GM12878 (cell line): ENCODE measurements around the gene ADAMTS16. TPM values are rescaled to one million over a fixed set of nuclear protein-coding genes. Genes with fewer than 3 reads are reported as not detected.

Experiments used
- ATAC-seq: fragments of 200-7000 bp; cut with Tn5 transposase; 3 replicates; pipeline ENCODE4 v1.9.1; 2020; ENCODE audit warnings: mild to moderate bottlenecking, moderate library complexity
- BruUV-seq: library from RNA; stranded (reverse); fragments of 400-500 nt; replicated peaks from 2 replicates; lab custom pipeline; 2021; lab: Mats Ljungman, UMichigan
- CTCF ChIA-PET: fragments of 300-600 bp; sonication (Branson Sonifier 250); formaldehyde crosslinking; extraction: SDS; loops from one replicate; lab custom pipeline; 2021; ENCODE audit warnings: inconsistent platforms; lab: Yijun Ruan, JAX
- POLR2A ChIA-PET: fragments of 350-600 bp; formaldehyde crosslinking; extraction: SDS; loops from one replicate; lab custom pipeline; 2021; ENCODE audit warnings: inconsistent platforms; lab: Charles Lee
- RAD21 ChIA-PET: fragments of 300-600 bp; sonication (Branson Sonifier 250); formaldehyde crosslinking; loops from one replicate; lab custom pipeline; 2023; ENCODE audit warnings: antibody characterized with exemption; ENCODE audit not compliant: unreplicated experiment; lab: Charles Lee
- SMC1A ChIA-PET: fragments of 300-600 bp; sonication (Branson Sonifier 250); formaldehyde crosslinking; loops from one replicate; lab custom pipeline; 2023; ENCODE audit not compliant: unreplicated experiment, uncharacterized antibody; lab: Charles Lee
- DNase-seq: peaks from one replicate; pipeline ENCODE4 v3.0.0-alpha.2; 2011; ENCODE audit warnings: low read depth, low spot score
- FAIRE-seq: peaks from 3 replicates; lab custom pipeline; 2011; peaks lifted over from hg19 to GRCh38; lab: Jason Lieb, UNC
- H2AFZ ChIP-seq: 2 replicates; pipeline ENCODE4 v1.6.0; 2011; ENCODE audit warnings: low read depth, low read length, control low read depth; ENCODE audit not compliant: control insufficient read depth
- H3K27ac ChIP-seq: 2 replicates; pipeline ENCODE4 v1.5.1; 2011; ENCODE audit warnings: control low read depth; ENCODE audit not compliant: control insufficient read depth, insufficient read depth
- H3K27me3 ChIP-seq, 2 experiments: replicated peaks in 1 of 2; 2 replicates each; pipeline versions ENCODE4 v1.6.0 to v1.6.1; 2011; ENCODE audit warnings: low read length in 1 of 2; ENCODE audit not compliant: control insufficient read depth in 2 of 2, insufficient read depth in 2 of 2
- H3K36me3 ChIP-seq, 2 experiments: 2 replicates each; pipeline ENCODE4 v1.5.1; 2011; ENCODE audit warnings: low read length in 1 of 2; ENCODE audit not compliant: control insufficient read depth in 2 of 2, insufficient read depth in 2 of 2
- H3K4me1 ChIP-seq: 2 replicates; pipeline ENCODE4 v1.6.1; 2011; ENCODE audit warnings: mild to moderate bottlenecking, low read length, moderate library complexity, mixed read lengths; ENCODE audit not compliant: control insufficient read depth, insufficient read depth
- H3K4me2 ChIP-seq: 2 replicates; pipeline ENCODE4 v1.6.0; 2011; ENCODE audit warnings: control low read depth; ENCODE audit not compliant: control insufficient read depth, insufficient read depth
- H3K4me3 ChIP-seq: fragments of 200-600 bp; sonication (generic); 2 replicates; pipeline ENCODE4 v1.5.1; 2016
- H3K79me2 ChIP-seq: 2 replicates; pipeline ENCODE4 v1.6.0; 2011; ENCODE audit warnings: low read length; ENCODE audit not compliant: control insufficient read depth, insufficient read depth
- H3K9ac ChIP-seq: 2 replicates; pipeline ENCODE4 v1.8.0; 2011; ENCODE audit warnings: low read length, control low read depth, mixed read lengths; ENCODE audit not compliant: control insufficient read depth, insufficient read depth
- H3K9me3 ChIP-seq: replicated peaks from 3 replicates; pipeline ENCODE4 v1.5.1; 2011; ENCODE audit warnings: mild to moderate bottlenecking, low read length; ENCODE audit not compliant: control insufficient read depth, insufficient read depth
- H4K20me1 ChIP-seq: 2 replicates; pipeline ENCODE4 v1.6.0; 2011; ENCODE audit not compliant: control insufficient read depth, insufficient read depth
- CHD2 ChIP-seq: IDR thresholded peaks from 2 replicates; pipeline ENCODE4 v1.6.1; 2011; ENCODE audit warnings: low read depth, low read length, improper control_type of control experiment, borderline replicate concordance
- HCFC1 ChIP-seq: fragments of 150-350 bp; IDR thresholded peaks from 2 replicates; pipeline ENCODE4 v1.6.1; 2014; ENCODE audit warnings: low read length
- JUND ChIP-seq: IDR thresholded peaks from 2 replicates; pipeline ENCODE4 v1.6.1; 2012; ENCODE audit warnings: low read depth, mild to moderate bottlenecking, low read length, improper control_type of control experiment, moderate library complexity
- KLF5 ChIP-seq: fragments of 450-650 bp; IDR thresholded peaks from 2 replicates; pipeline ENCODE4 v1.6.1; 2014; ENCODE audit warnings: mild to moderate bottlenecking; ENCODE audit not compliant: partially characterized antibody
- MEF2B ChIP-seq: fragments of 450-650 bp; IDR thresholded peaks from 2 replicates; pipeline ENCODE4 v1.6.1; 2018; ENCODE audit warnings: mild to moderate bottlenecking, moderate library complexity; ENCODE audit not compliant: partially characterized antibody, poor library complexity, severe bottlenecking
- SMARCA5 ChIP-seq: fragments of 450-650 bp; IDR thresholded peaks from 2 replicates; pipeline ENCODE4 v1.6.1; 2017; ENCODE audit warnings: mild to moderate bottlenecking
- WGBS: methylation state at CpG from one replicate; pipeline ENCODE4 v1.1.6; 2016; ENCODE audit warnings: low lambda C conversion rate; ENCODE audit not compliant: insufficient replicate concordance, insufficient coverage; ENCODE audit errors: missing lambda C conversion rate; 5-methylcytosine and 5-hydroxymethylcytosine counted together
- in situ Hi-C: fragments of 300-500 bp; cut with MboI; formaldehyde crosslinking; loops from 9 replicates; pipeline ENCODE4 v1.14.3; 2018; ENCODE audit warnings: mixed read lengths
- intact Hi-C: fragments of 100-400 bp; cut with micrococcal nuclease; formaldehyde crosslinking; loops from one replicate; pipeline ENCODE4 v1.14.2; 2022; ENCODE audit not compliant: unreplicated experiment
- polyA plus RNA-seq, 11 experiments: library from polyadenylated mRNA; depleted of rRNA in 4 of 11; unstranded in 6 of 11; stranded (reverse) in 5 of 11; fragments of >200 nt; fragmentation: Nextera tagmentation in 4 of 11; fragmentation: Illumina TruSeq in 1 of 11; extraction: Ambion mirVana in 4 of 11; extraction: Trizol in 1 of 11; gene quantifications; 1 replicate in 1 of 11; 2 replicates in 10 of 11; pipeline versions ENCODE4 v1.2.1 to v1.2.3, GENCODE V29; 2011 to 2016; ENCODE audit warnings: inconsistent platforms in 2 of 11, missing spikeins in 2 of 11, low read depth in 1 of 11
- total RNA-seq, 4 experiments: library from RNA; depleted of rRNA in 3 of 4; stranded (reverse); fragments of >200 nt in 3 of 4; fragmentation: Illumina TruSeq in 1 of 4; extraction: Trizol in 1 of 4; gene quantifications; 2 replicates each; pipeline versions ENCODE4 v1.2.1 to v1.2.3, GENCODE V29; 2013 to 2021
- TF ChIP-seq, protein P1 (sequence below): IDR thresholded peaks from 2 replicates; pipeline ENCODE4 v1.6.1; 2012; ENCODE audit warnings: low read depth, low read length, improper control_type of control experiment
- TF ChIP-seq, protein P2 (sequence below): fragments of 150-350 bp; IDR thresholded peaks from 2 replicates; pipeline ENCODE4 v1.6.1; 2014; ENCODE audit warnings: mild to moderate bottlenecking, low read depth, low read length
- TF ChIP-seq, protein P3 (sequence below): fragments of 450-650 bp; IDR thresholded peaks from 2 replicates; pipeline ENCODE4 v1.6.1; 2016; ENCODE audit warnings: mild to moderate bottlenecking
- TF ChIP-seq, protein P4 (sequence below): fragments of 450-650 bp; IDR thresholded peaks from 2 replicates; pipeline ENCODE4 v1.6.1; 2017; ENCODE audit warnings: antibody characterized with exemption, mild to moderate bottlenecking, moderate library complexity

The ADAMTS16 gene
- total and polyA plus RNA-seq, 10 of the 15 experiments (the other 5 are each of a cell fraction or from before 2014, with no cell fraction given): 0.04 TPM; not detected in 9

DNA sequence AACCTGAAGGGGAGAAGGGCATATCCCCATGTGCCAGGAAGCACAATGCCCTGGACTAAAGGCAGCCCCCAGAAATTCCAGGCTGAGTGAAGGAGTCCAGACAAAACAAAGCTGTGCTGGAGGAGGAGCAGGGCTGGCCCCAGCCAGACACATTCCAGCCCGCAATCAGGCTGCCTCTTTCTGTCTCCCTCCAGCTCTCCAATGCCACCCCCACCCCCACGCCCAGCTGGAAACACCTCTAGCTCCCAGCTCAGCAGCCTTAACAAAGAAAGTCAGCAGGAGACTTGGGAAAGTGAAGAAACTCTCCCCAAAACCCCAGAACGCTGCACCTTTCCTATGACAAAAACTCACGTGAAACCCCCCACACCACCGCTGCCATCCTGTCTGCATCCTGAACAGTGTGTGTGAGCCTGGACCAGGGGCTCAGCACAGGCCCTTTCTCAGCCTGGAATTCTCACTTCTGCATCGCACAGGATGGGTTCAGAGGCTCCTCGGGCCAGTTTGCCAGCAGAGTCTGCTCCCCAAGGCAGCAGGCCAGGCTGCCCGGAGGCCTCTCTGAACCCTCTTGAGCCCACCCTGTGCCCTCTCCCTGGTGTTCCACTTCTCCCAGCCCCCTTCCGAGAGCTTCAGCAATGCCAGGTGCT lies 186.1 kb downstream of the ADAMTS16 start:
- no peaks in the 10 kb centered on the region for H3K79me2 ChIP-seq
- ATAC-seq: no peak
- TF ChIP-seq JUND (no peak), HCFC1 (no peak), MEF2B (no peak), KLF5 (no peak)
- H3K9ac ChIP-seq: no peak overlapping the region
- CTCF ChIA-PET: no interaction called here
- H3K27ac ChIP-seq: no peak overlapping the region
- no peaks in the 10 kb centered on the region for H3K36me3 ChIP-seq
- no peaks in the 10 kb centered on the region for H3K27me3 ChIP-seq
- no peaks in the 10 kb centered on the region for H4K20me1 ChIP-seq
- H2AFZ ChIP-seq: no peak overlapping the region
- RAD21 ChIA-PET: no interaction called here
- H3K4me1 ChIP-seq: no peaks in the 10 kb centered on the region
- no peak overlapping the region for H3K4me2 ChIP-seq
- POLR2A ChIA-PET: no interaction called here
- no peaks in the 10 kb centered on the region for H3K9me3 ChIP-seq
- SMC1A ChIA-PET: no interaction called here
- FAIRE-seq: no peak
- intact Hi-C loops (no loop called here), in situ Hi-C loops (no loop called here)
- no peak overlapping the region for H3K4me3 ChIP-seq
- WGBS: 36% methylated on average over 9 of the region's 9 CpGs
- no TSS peak for BruUV-seq
- no peak for DNase-seq

DNA sequence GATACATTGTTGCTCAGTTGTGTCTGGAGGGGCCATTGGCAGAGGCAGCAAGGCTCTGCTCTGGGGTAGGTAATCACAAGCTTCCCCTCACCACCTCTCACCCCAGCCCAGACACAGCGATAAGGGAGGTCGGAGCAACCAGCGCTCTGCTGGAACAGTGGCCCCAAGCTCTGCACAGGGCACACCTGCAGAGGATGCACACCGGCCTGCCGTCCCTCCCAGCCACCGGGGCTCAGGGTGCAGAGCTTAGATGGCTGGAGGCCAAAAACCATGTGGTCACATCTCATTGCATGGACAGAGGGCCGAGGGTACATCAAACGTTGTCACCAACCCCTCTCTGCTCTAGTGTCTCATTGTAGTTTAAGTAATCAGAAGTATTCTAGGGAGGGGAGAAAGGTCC lies 187.0 kb downstream of the ADAMTS16 start:
- RAD21 ChIA-PET: no interaction called here
- DNase-seq (no peak), ATAC-seq (no peak), FAIRE-seq (no peak)
- Histone ChIP-seq H3K36me3 (no peaks in the 10 kb centered on the region), H3K9ac (no peak overlapping the region), H3K27me3 (no peaks in the 10 kb centered on the region), H4K20me1 (no peaks in the 10 kb centered on the region), H3K4me3 (no peak overlapping the region), H3K79me2 (no peaks in the 10 kb centered on the region), H3K9me3 (no peaks in the 10 kb centered on the region), H3K27ac (no peak overlapping the region), H3K4me1 (no peaks in the 10 kb centered on the region), H3K4me2 (no peak overlapping the region), H2AFZ (no peak overlapping the region)
- POLR2A ChIA-PET: no interaction called here
- BruUV-seq: no TSS peak
- in situ Hi-C loops: no loop called here
- SMC1A ChIA-PET: no interaction called here
- CTCF ChIA-PET: no interaction called here
- intact Hi-C loops: no loop called here
- WGBS: 54% methylated on average over 8 of the region's 8 CpGs
- TF ChIP-seq HCFC1: no peak
- TF ChIP-seq, protein P1, sequence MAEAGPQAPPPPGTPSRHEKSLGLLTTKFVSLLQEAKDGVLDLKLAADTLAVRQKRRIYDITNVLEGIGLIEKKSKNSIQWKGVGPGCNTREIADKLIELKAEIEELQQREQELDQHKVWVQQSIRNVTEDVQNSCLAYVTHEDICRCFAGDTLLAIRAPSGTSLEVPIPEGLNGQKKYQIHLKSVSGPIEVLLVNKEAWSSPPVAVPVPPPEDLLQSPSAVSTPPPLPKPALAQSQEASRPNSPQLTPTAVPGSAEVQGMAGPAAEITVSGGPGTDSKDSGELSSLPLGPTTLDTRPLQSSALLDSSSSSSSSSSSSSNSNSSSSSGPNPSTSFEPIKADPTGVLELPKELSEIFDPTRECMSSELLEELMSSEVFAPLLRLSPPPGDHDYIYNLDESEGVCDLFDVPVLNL: no peak
- TF ChIP-seq CHD2: no peak
- TF ChIP-seq, protein P2, sequence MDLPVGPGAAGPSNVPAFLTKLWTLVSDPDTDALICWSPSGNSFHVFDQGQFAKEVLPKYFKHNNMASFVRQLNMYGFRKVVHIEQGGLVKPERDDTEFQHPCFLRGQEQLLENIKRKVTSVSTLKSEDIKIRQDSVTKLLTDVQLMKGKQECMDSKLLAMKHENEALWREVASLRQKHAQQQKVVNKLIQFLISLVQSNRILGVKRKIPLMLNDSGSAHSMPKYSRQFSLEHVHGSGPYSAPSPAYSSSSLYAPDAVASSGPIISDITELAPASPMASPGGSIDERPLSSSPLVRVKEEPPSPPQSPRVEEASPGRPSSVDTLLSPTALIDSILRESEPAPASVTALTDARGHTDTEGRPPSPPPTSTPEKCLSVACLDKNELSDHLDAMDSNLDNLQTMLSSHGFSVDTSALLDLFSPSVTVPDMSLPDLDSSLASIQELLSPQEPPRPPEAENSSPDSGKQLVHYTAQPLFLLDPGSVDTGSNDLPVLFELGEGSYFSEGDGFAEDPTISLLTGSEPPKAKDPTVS: no peak
- TF ChIP-seq SMARCA5: no peak
- TF ChIP-seq, protein P3, sequence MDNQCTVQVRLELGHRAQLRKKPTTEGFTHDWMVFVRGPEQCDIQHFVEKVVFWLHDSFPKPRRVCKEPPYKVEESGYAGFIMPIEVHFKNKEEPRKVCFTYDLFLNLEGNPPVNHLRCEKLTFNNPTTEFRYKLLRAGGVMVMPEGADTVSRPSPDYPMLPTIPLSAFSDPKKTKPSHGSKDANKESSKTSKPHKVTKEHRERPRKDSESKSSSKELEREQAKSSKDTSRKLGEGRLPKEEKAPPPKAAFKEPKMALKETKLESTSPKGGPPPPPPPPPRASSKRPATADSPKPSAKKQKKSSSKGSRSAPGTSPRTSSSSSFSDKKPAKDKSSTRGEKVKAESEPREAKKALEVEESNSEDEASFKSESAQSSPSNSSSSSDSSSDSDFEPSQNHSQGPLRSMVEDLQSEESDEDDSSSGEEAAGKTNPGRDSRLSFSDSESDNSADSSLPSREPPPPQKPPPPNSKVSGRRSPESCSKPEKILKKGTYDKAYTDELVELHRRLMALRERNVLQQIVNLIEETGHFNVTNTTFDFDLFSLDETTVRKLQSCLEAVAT: no peak
- TF ChIP-seq, protein P4, sequence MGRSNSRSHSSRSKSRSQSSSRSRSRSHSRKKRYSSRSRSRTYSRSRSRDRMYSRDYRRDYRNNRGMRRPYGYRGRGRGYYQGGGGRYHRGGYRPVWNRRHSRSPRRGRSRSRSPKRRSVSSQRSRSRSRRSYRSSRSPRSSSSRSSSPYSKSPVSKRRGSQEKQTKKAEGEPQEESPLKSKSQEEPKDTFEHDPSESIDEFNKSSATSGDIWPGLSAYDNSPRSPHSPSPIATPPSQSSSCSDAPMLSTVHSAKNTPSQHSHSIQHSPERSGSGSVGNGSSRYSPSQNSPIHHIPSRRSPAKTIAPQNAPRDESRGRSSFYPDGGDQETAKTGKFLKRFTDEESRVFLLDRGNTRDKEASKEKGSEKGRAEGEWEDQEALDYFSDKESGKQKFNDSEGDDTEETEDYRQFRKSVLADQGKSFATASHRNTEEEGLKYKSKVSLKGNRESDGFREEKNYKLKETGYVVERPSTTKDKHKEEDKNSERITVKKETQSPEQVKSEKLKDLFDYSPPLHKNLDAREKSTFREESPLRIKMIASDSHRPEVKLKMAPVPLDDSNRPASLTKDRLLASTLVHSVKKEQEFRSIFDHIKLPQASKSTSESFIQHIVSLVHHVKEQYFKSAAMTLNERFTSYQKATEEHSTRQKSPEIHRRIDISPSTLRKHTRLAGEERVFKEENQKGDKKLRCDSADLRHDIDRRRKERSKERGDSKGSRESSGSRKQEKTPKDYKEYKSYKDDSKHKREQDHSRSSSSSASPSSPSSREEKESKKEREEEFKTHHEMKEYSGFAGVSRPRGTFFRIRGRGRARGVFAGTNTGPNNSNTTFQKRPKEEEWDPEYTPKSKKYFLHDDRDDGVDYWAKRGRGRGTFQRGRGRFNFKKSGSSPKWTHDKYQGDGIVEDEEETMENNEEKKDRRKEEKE: no peak
